Right hindlimb (tissue), 1 donor: ENCODE results near the gene HOTAIR.
A peak's percentile ranks its signal among the peaks of the same experiment; 100 is the strongest.

Experiments used
- DNase-seq: peaks from one replicate; pipeline ENCODE4 v3.0.0-alpha.2; 2018

The HOTAIR gene

DNA sequence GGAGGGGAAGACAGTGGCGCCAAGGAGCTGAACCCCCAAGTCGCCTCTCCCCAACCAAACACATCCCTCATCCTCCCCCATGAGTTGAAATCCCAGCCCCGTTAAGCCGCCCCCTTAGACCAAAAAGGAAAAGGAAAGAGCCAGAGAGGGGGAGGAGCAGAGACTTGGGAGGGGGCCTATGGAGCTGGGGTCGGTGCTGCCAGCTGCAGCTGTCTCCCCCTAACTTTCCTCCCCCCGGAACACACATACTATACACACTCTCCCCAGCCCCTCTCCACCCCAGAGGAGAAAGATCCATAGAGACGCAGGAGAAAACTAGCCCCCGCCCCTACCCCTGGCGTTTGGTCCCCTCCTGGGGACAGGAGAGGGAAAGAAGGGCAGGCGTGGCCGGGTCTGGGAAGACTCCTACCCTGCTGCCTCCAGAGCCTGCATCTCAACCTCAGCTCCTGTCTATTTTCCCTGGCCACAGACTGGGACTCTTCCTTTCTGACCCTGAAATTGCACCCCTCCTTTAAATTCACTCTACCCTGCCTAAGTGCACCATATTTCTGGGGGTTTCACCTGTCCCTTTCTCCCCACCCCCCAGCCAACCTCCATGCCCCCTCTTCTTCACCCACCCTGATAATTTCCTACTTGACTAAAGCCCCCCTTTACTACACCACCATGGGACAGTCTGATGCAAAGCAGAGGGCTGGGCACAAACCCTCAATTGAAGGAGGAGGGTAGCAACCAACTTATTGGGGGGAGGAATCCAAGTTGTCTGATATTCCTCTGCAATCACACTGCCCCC lies 23.6 kb upstream of the HOTAIR start:
- no peak for DNase-seq

DNA sequence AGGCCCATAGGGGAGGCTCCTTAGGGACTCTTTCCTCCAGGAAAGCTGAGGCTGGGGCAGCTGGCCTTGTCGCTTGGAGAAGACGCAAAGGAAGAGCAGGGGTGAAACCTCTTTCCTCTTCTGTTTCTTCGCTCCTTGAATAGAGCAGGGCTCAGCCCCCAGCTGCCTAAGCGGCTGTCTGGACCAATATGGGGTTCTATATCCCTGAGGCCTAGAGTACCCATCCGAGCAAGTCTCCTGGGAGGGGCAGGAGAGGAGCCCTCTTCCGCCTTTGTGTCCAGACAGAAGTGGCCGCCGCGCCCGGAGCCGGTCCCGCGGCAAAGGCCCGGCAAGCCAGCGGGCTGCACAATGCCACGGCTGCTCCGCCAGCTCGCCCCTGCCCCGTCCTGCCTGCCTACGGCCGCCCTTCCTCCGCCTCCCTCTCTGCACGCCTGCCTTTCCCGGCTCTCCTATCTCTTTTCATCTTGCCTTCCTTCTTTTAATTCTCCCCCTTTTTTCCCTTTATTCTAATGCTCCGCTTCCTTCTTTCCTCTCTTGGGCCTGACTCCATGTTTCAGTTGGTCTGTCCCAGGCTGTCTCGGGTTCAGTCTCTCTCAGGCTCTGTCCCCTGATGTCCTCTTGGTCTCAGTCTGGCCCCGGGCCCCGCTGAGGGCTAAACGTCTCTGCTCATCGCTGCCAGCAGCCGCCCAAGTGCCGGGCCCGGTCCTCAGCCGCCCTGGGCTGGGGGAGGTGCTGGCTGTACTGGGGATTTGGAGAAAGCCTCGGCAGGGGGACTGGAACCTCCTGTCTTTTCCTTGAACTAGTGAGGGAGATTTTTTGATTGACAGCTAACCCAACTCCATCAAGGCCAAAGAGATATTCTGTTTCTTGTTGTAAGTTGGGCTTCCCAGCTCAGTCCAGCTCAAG lies 22.7 kb upstream of the HOTAIR start:
- peak; percentile 75 for DNase-seq

DNA sequence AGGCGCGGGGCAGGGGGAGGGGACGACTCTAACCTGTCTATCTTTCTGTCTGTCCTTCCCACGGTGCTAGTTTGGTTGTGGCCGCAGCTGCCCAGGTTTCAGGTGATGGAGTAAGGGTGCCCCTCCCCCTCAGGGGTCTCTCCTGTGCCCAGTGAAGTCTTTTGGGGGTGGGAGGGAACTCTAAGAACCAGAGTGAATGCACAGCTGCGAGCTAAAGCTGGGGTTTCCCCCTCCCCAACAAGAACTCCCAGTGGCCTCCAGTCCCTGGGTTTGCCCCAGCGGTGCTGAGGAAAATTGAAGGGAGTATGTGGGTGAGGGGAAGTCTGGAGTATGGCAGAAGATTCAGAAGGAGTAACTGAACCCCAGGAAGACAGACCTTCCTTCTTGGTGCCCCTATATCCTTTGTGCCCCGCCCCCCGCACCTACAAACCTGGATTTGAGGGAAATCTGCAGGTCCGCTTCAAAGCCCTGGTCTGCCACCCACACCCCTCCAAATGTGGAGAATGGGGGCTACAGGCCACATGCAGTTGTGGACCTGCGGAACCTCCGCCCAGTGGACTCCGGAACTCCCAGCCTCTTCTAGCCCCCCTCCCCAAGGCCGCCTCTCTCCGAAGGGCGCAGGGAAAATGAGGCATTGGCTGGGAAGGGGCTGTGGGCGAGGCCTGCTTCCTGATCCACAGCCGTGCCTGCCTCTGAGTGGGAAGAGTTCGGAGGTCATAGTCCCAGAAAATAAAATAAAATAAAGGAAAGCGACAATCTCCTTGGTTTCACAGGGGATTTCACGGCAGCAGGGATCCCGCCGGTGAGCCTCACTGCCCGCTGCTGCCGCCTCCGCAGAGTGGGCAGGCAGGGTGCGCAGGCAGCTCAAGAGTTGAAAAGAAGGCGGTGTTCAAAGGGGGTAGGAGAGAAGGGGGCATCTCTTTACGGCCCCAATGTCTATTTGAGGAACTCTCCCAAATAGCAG lies 21.8 kb upstream of the HOTAIR start:
- DNase-seq, result no peak

DNA sequence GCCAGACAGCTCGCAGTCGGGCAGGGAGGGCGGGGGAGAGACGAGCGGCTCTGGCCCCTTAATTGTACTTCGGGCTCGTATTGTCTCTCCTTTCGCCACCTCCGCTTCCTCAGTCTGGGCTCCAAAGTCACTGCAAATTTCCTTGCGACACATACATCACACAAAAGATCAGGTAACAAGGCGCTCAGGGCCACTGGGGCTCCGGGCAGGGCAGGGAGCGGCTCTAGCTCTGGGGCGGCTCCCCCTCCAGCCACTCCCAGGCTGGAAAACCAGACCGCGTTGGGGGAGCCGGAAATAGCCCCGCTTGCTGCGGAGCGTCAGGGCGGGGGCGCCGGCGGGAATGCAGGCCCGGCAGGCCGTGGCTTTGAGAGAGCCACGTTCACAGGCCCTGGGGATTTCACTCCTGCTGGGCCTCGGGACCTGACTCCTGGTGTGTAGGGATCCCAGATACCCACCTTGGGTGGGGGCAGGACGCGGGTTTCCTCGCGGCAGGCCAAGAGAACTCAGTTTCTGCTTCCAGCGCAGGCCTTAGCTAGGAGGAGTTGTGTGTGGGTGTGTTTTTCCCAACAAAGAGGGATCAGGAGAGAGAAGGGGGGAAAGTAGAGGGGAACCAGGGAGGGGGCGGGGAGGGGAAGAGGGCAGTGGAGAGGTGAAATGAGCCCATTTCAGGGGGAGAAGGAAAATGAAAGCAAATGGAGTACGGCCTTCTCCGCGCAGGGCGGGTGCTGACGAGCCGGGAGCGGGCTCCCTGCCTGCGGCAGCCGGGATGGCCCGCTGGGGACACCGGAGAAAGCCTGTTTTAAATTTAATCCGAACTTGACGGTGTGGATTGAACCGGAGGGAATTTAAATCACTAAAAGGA lies 20.9 kb upstream of the HOTAIR start:
- peak; percentile 88 for DNase-seq

DNA sequence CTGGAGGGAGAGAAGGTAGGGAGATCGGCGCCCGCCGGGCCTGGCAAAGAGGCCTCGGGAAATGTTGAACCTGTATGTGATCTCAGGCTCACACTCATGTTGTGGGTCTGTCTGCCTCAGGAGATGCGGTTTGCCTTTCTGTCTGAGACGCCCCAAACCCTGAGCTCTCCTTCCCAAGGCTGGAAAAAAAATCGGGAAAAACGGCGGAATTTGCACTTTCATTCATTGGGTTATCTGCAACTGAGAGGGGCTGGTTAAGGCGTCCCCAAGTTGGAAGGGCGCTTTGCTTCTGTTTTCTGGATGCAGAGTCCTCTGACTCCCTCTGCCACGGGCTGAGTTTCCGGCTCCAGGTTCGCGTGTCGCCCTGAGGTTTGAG lies 20.2 kb upstream of the HOTAIR start:
- no peak for DNase-seq

DNA sequence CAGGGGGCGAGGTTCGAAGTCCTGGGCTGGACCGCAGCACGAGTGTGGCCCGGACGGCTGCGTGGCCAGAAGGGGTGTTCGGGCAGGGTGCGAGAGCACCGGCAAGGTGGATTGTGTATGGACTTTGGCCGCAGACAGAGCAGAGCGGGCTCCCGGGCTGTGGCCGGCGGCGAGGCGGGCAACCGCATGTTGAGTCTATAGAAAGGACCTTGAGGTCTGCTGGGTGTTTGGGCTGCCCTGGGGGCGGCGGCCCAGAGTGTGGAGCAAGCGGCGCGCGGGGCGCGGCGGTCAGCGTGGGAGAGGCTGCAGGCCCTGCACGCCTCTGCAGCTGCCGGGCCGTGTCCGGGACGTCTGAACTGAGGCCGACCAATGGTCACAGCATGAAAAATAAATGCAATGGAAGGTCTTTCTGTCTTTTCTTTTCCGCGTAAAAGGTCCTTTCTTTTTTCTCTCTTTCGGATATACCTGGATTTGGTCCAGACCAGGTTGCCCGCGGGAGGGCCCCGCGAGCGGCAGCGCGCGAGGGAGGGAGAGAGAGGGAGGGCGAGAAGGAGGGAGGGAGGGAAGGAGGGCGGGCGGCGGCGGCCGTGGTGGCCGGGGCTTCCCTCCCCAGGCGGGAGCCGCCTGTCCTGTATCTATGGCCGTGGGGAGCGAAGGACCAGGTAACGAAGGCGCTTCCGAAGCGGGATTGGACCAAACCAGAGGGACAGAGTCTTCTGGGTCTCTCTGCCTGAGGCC lies 19.7 kb upstream of the HOTAIR start:
- DNase-seq, result peak; percentile 61

DNA sequence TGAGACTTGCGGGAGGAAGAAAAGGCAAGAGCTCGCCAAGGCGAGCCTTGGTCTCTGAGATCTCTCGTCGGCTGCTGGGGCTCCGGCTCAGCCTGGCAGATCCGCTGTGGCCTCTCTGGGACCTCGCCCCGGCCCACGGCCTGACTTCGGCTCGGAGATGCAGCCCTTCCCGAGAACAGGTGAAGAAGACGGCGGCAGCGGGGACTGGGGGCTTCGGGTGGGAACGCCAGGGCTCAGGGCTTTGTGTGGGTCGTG lies 19.2 kb upstream of the HOTAIR start:
- peak; percentile 47 for DNase-seq

DNA sequence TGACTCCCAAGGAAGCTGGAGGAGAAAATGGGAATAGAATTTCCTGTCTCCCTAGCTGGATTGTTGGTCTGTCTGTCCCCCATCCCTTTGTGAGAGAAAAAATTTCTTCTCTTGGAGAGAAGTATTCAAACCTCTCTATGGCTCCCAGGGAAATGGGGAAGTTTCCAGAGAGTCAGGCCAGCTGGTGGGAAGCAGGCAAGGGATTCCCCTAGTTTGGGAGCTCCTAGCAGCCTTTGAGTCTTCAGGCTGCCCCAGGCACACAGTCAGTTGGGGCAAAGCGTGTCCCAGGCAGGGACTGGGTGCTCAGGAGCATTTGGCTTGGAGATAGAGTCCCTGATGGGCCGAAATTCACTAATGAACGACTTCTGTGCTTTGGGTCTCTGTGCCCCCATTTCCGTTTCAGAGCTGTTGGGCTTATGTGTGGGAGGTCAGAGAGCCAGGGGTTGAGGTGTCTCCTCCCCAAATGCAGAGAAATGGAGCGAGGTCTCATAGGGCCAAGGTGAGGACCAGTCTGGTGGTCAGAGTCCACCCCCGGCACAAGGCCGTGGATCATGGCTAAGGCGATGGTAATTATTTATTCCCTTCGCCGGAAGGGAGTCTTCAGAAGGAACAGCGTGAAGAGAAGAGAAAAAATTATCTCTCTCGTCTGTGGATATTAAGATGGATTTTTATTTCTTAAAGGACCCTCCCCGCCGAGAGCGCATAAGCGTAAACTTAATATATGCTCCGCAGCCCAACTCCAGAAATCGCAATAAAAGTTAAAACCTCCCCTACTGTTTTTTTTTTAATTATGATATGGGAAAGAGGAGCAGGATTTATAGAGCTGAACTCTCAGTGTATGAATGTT lies 18.6 kb upstream of the HOTAIR start:
- DNase-seq, result peak; percentile 49

DNA sequence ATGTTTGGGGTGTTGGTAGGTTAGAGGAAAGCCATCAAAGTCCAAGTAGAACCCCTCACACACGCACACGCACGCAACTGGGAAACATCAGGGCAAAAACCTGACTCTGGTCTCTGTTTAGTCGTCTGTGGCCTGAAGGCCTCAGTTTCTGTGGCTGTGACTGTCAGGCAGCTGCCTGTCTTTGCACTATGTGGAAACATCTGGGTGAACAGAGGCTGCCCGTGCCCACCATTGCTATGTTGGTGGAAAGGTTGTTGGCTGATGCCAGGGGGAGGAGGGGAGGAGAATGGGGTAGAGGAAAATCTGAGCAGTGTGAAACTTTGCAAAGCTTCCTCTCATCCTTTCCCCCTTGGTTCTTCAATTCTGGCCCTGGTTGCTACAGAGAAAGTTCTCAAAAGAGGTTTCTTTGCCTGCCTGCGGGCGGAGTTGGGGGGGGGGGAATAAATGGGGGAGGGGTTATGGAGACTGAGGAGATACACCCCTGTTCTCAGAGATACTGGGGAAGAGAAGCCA lies 17.7 kb upstream of the HOTAIR start:
- DNase-seq, result peak; percentile 59

DNA sequence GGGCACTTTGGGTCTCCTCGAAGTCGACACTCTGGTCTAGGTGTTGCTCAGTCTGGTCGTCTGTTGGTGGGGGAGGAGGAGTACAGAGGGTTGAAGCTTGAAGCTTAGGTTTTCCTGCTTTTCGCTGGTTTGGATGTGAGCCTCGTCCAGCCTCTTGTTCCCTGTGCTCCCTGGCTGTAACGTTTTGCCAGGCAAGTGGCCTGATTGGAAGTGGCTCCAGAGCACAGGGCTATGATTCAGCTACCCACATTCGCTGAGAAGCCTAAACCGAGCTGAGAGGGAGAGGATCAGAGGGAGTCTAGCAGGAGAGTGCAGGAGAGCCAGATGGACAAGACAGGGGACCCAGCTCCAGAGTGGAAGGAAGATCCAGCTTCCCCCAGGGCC lies 16.3 kb upstream of the HOTAIR start:
- peak; percentile 79 for DNase-seq

DNA sequence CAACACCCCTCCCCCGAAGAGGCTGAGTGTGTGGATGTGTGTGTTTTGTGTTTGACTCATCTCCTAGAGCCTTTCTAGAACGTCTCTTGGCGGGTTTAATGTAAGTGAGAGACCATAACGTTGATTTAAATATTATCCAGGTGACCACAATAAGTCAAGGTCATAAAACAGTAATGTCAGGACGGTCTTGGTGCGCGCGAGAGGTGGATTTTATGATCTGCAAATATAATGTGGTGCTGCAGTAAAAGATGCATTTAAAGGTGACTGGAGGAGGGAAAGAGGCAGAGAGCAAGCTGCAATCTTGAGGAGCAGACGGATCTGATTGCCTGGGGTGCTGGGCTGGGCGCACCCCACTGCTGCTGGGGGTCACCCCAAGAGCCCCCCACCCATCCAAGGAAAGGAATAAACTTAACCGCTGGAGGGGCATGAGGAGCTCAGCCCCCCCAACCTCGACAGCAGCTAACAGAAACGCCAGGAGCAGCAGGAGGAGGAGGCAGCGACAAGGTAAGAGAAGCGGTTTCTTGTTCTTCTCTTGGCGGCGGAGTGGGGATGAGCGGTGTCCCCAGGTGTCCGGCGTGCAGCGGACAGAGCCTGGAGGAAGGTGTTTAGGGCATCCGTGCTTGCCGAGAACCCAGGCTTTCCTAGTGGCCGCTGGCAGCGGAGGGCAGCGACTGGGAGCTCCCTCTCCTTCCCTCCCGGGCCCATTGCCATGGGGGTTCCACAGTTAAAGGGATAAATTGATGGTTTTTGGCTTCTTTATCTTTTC lies 15.7 kb upstream of the HOTAIR start:
- DNase-seq, result no peak

DNA sequence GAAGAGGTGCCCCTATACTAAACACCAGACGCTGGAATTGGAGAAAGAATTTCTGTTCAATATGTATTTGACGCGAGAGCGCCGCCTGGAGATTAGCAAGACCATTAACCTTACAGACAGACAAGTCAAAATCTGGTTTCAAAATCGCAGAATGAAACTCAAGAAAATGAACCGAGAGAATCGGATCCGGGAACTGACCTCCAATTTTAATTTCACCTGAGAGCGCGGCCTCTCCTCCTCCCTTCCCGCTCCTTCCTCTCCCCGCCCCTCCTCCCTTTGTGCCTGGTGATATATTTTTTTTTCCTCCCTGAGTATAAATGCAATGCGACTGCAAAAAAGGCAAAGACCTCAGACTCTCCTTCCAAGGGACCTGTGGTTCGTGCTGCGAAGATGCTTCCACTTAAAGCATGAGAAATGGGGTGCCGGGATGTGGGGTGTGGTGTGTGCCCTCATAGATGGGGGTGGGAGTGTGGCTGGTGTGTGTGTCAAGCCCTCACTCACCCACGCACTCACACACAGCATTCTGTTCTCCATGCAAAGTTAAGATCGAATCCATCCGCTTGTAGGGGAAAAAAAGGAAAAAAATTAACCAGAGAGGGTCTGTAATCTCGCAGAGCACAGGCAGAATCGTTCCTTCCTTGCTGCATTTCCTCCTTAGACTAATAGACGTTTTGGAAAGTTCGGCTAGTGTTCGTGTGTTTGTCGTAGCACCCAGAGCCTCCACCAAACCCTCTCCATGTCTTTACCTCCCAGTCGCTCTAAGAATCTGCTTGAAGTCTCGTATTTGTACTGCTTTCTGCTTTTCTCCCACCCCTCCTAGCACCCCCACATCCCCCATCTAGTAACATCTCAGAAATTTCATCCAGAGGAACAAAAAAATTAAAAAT lies 14.7 kb upstream of the HOTAIR start:
- DNase-seq, result peak; percentile 81

DNA sequence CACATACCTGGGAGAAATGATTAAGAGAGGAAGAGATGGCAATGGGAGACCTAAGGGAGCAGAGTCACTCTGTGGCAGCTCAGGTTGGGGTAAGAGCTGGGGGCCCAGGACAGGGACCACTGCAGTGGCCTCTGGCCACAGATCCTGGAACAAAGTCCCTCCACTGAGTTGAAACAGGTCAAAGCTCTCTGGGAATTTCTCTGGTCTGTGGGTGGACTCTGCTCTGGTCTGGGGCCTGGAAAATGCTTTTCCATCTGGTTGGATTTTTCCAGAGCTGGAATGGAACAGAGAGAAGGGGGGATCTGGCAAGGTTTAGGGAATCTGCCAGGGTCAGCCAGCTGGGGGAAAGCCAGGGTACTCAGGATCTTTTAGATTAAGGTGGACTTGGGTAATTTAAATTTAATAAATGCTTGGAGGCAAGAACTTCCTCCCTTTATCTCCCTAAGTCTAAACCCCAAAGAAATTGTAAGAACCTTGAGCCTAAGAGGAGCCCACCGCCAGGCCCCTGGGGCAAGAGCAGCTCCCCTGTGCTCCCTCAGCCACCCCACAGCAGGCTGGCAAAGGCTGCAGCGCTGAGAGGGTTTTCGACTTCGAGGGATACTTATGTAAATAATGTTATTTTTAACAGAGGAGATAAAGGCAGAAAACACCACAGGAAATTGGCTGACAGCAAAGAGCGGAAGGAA lies 13.9 kb upstream of the HOTAIR start:
- no peak for DNase-seq

DNA sequence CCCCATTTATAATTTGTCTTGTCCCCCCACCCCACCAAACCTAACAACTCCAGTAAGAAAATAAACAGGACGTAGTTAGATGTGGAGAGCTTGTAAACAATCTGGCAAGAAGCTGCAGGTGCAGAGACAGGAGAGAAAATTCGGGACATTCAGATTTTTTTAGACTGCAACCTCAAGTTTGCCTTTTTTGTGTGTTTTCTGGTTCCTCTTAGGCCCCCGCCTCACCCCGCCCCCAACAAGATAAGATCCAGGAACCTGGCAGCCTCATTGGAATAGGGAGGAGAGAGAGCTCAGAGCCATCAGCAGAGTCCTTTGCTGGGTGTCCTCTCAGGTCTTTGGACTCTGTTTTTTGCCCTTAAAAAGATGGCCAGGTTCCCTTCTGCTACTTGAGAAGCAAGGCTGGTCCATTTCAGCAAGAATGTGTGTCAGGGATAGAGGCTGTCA lies 13.1 kb upstream of the HOTAIR start:
- DNase-seq, result no peak

DNA sequence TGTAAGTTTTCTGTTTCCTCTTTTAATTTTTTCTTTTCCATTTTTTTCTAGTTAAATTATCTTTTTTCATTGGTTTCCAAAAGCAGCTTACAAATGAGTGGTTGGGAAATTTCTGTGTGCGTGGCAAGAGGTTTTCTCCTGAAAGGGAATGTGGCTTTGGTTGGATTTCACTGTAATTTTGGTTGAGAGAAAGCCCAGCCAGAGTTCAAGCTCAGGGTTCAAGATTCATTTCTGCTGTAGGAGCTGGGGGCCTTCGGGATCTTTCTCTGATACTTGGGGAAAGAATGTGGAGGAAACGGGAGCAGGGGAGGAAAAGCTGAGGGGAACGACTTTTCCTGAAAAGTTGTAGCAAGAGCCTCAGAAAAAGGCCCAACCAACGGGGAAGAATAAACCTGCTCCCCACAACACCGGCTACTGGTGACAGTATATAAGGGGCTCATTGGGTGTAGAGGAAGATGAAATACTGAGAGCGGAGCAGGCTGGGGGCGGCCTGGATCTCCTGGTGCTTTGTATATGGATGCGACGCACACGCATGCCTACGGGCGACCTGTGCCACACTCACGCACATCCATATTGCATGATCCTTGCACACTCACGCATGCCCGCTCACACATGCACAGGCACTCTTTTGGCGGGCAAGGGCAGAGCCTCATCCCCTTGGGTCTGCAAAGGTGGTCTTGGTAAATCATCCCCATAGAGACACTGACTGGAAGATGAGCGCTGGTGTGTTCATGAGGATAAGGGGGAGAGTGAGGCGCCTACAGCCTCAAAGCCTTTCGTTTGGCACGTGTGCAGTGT lies 12.1 kb upstream of the HOTAIR start:
- DNase-seq, result no peak

DNA sequence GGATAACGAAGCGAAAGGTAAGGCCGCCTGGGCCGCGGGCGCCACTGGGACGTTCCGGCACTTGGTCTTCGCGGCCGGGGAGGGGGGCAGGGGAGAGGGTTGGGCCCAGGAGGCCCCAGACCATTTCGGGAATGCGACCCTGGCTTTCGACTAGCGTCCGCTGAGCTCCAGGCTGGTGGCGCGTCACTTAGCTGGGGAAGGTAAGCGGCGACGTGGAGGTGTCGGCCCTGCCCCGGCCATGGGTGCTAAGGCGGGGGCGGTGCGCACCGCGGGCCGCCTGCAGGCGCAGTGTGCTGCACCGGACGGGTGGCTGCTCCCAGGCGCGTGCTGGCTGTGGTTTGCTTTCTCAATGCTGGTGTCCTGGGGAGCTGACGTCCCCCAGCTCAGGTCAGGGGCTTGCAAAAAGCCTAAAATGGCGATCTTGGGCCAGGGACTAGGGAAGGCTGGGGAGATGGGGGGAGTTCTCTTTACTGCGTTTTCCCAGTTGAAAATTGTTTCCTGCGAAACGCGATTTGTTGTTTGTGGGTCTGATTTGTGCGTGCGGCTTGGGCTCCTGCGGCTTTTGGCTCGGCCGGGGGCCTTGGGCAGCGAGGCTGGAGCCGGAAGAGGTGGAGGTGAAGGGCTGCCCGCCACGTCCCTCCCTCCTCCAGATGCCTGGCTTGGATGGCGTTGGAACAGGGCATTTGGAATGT lies 11.4 kb upstream of the HOTAIR start:
- no peak for DNase-seq
